HG02642 (cell line): ENCODE data around the gene PDK2.

Source experiments
- ATAC-seq: cut with Tn5 transposase; IDR thresholded peaks from one replicate; pipeline ENCODE4 v1.9.1; 2021; ENCODE audit warnings: mild to moderate bottlenecking; ENCODE audit not compliant: unreplicated experiment, poor library complexity

PDK2 gene

GRCh38 chr17:50076221-50076590 is 18.9 kb upstream of the PDK2 start:
- no peak for ATAC-seq

GRCh38 chr17:50076591-50077235 is 18.4 kb upstream of the PDK2 start:
- ATAC-seq = no peak

- no peak for ATAC-seq
Measured at GRCh38 chr17:50078430-50078829, 16.7 kb upstream of the PDK2 start.

GRCh38 chr17:50079334-50080095 is 15.6 kb upstream of the PDK2 start:
- no peak for ATAC-seq

GRCh38 chr17:50080096-50080480 is 15.1 kb upstream of the PDK2 start:
- ATAC-seq = no peak

GRCh38 chr17:50080827-50081226 is 14.3 kb upstream of the PDK2 start:
- ATAC-seq = no peak

GRCh38 chr17:50081757-50082156 is 13.4 kb upstream of the PDK2 start:
- no peak for ATAC-seq

- ATAC-seq = peak; percentile 67
Measured at GRCh38 chr17:50087246-50087911, 7.8 kb upstream of the PDK2 start.

- no peak for ATAC-seq
Measured at GRCh38 chr17:50087912-50088405, 7.2 kb upstream of the PDK2 start.

GRCh38 chr17:50088952-50089825 is 6.0 kb upstream of the PDK2 start:
- ATAC-seq = no peak

- no peak for ATAC-seq
Measured at GRCh38 chr17:50090071-50090470, 5.1 kb upstream of the PDK2 start.

GRCh38 chr17:50090971-50091917 is 3.9 kb upstream of the PDK2 start:
- no peak for ATAC-seq

- ATAC-seq = no peak
Measured at GRCh38 chr17:50091918-50092285, 3.2 kb upstream of the PDK2 start.

GRCh38 chr17:50093246-50093645 is 1.9 kb upstream of the PDK2 start:
- ATAC-seq = no peak

GRCh38 chr17:50093807-50094206 is 1.3 kb upstream of the PDK2 start:
- no peak for ATAC-seq

GRCh38 chr17:50094243-50094752 is 853 bp upstream of the PDK2 start:
- peak; percentile 38 for ATAC-seq

GRCh38 chr17:50095626-50096037 is 481 bp downstream of the PDK2 start:
- ATAC-seq = no peak

GRCh38 chr17:50096092-50096491 is 941 bp downstream of the PDK2 start:
- no peak for ATAC-seq

- no peak for ATAC-seq
Measured at GRCh38 chr17:50096758-50097157, 1.6 kb downstream of the PDK2 start.
